GM13977 (cell line): ENCODE data around the gene UAP1L1.
"Not testable (repeated sequence)": the region's sequence is repeated elsewhere in the genome, so short reads cannot be mapped to it uniquely, and the experiment has no call there.

ENCODE experiments used
- DNase-seq: peaks from one replicate; pipeline ENCODE4 v3.0.0; 2012; ENCODE audit warnings: low spot score
- CTCF ChIP-seq: IDR thresholded peaks from 2 replicates; pipeline ENCODE4 v1.5.1; 2012; ENCODE audit warnings: mild to moderate bottlenecking, control low read depth; ENCODE audit not compliant: insufficient read depth; ENCODE audit errors: extremely low read depth, missing control alignments
- in situ Hi-C: fragments of 300-500 bp; cut with MboI; formaldehyde crosslinking; loops from one replicate; pipeline ENCODE4 v1.12.0; 2022; ENCODE audit warnings: low sequenced_read_pairs, low pct_unique_long_range_greater_than_20kb, mixed read lengths, inconsistent platforms; ENCODE audit not compliant: unreplicated experiment

UAP1L1 gene

GRCh38 chr9:137123468-137123837, 46.1 kb downstream of the UAP1L1 start:
- no peak for DNase-seq
- in situ Hi-C loops: loop anchor here (10.0 kb wide), 1 partner anchor 101 kb away; the partner anchor contains the start of genes CYSRT1, RNF208 and RNF224
- no peak for TF ChIP-seq CTCF

- in situ Hi-C loops: loop anchor here (10.0 kb wide), 1 partner anchor 101 kb away; the partner anchor contains the start of genes CYSRT1, RNF208 and RNF224
- not testable (repeated sequence) for DNase-seq
Measured at GRCh38 chr9:137123952-137124462, 46.7 kb downstream of the UAP1L1 start.

GRCh38 chr9:137126786-137127185, 49.5 kb downstream of the UAP1L1 start:
- DNase-seq: no peak
- in situ Hi-C loops: loop anchor here (10.0 kb wide), 1 partner anchor 98 kb away; the partner anchor contains the start of genes CYSRT1, RNF208 and RNF224
- TF ChIP-seq CTCF: no peak

- in situ Hi-C loops: loop anchor here (10.0 kb wide), 1 partner anchor 97 kb away; the partner anchor contains the start of genes CYSRT1, RNF208 and RNF224
- no peak for DNase-seq
Measured at GRCh38 chr9:137127301-137128157, 50.2 kb downstream of the UAP1L1 start.

GRCh38 chr9:137128158-137128861, 51.0 kb downstream of the UAP1L1 start:
- no peak for TF ChIP-seq CTCF
- DNase-seq: no peak
- in situ Hi-C loops: loop anchor here (10.0 kb wide), 1 partner anchor 96 kb away; the partner anchor contains the start of genes CYSRT1, RNF208 and RNF224

More at GRCh38 chr9:137127301-137128157, 50.2 kb downstream of the UAP1L1 start:
- TF ChIP-seq CTCF: no peak

- TF ChIP-seq CTCF: no peak
- in situ Hi-C loops: loop anchor here (10.0 kb wide), 1 partner anchor 96 kb away; the partner anchor contains the start of genes CYSRT1, RNF208 and RNF224
- DNase-seq: no peak
Measured at GRCh38 chr9:137128862-137129455, 51.6 kb downstream of the UAP1L1 start.
